Neutrophil (primary cell): Measurements from ENCODE around the gene GYPC.
"Not testable (repeated sequence)": the region's sequence is repeated elsewhere in the genome, so short reads cannot be mapped to it uniquely, and the experiment has no call there.

Source experiments
- H3K27ac ChIP-seq: fragments of 200-600 bp; sonication (generic); 2 replicates; pipeline ENCODE4 v1.5.1; 2016; ENCODE audit warnings: mild to moderate bottlenecking, moderate library complexity
- H3K27me3 ChIP-seq: fragments of 200-600 bp; sonication (generic); 2 replicates; pipeline ENCODE4 v1.6.0; 2016; ENCODE audit warnings: mild to moderate bottlenecking
- H3K36me3 ChIP-seq: fragments of 200-600 bp; sonication (generic); 2 replicates; pipeline ENCODE4 v1.5.1; 2017
- H3K4me1 ChIP-seq, 2 experiments: fragments of 200-600 bp in 1 of 2; sonication (generic) in 1 of 2; 1 replicate in 1 of 2; 2 replicates in 1 of 2; pipeline versions ENCODE4 v1.5.1 to v1.6.1; 2013 to 2016; ENCODE audit warnings: low read depth in 1 of 2, low read length in 1 of 2, mild to moderate bottlenecking in 1 of 2, moderate library complexity in 1 of 2; ENCODE audit not compliant: control insufficient read depth in 1 of 2, insufficient read depth in 1 of 2
- H3K4me3 ChIP-seq, 2 experiments: fragments of 200-600 bp in 1 of 2; sonication (generic) in 1 of 2; 1 replicate in 1 of 2; 2 replicates in 1 of 2; pipeline ENCODE4 v1.5.1; 2013 to 2016; ENCODE audit warnings: low read depth in 1 of 2, low read length in 1 of 2, mild to moderate bottlenecking in 1 of 2, moderate library complexity in 1 of 2
- H3K9me3 ChIP-seq: fragments of 200-600 bp; sonication (generic); 2 replicates; pipeline ENCODE4 v1.5.1; 2016
- CTCF ChIP-seq: fragments of 200-600 bp; sonication (generic); IDR thresholded peaks from 2 replicates; pipeline ENCODE4 v1.5.1; 2016; ENCODE audit warnings: antibody characterized with exemption

Gene GYPC

GRCh38 chr2:126707191-126707590, 51.2 kb downstream of the GYPC start:
- H3K4me1 ChIP-seq = no peaks in the 10 kb centered on the region

GRCh38 chr2:126707941-126708340, 52.0 kb downstream of the GYPC start:
- no peak for TF ChIP-seq CTCF
- no peaks in the 10 kb centered on the region for H3K36me3 ChIP-seq
- H3K27ac ChIP-seq = no peak overlapping the region
- no peaks in the 10 kb centered on the region for H3K27me3 ChIP-seq
- H3K4me3 ChIP-seq = no peak overlapping the region
- no peaks in the 10 kb centered on the region for H3K9me3 ChIP-seq
- H3K4me1 ChIP-seq = no peaks in the 10 kb centered on the region

More at GRCh38 chr2:126707191-126707590, 51.2 kb downstream of the GYPC start:
- Histone ChIP-seq H3K27me3 (no peaks in the 10 kb centered on the region), H3K36me3 (no peaks in the 10 kb centered on the region), H3K9me3 (no peaks in the 10 kb centered on the region), H3K27ac (no peak overlapping the region), H3K4me3 (no peak overlapping the region)
- TF ChIP-seq CTCF = no peak

- Histone ChIP-seq H3K4me3 (no peak overlapping the region), H3K36me3 (no peaks in the 10 kb centered on the region), H3K9me3 (no peaks in the 10 kb centered on the region), H3K27ac (no peak overlapping the region), H3K27me3 (no peaks in the 10 kb centered on the region), H3K4me1 (no peaks in the 10 kb centered on the region)
- no peak for TF ChIP-seq CTCF
These were observed 58.4 kb downstream of the GYPC start for GRCh38 chr2:126714191-126714965.

- H3K4me3 ChIP-seq = no peak overlapping the region
- H3K9me3 ChIP-seq = no peaks in the 10 kb centered on the region
- no peaks in the 10 kb centered on the region for H3K36me3 ChIP-seq
- no peak for TF ChIP-seq CTCF
- H3K27ac ChIP-seq = no peak overlapping the region
- no peaks in the 10 kb centered on the region for H3K4me1 ChIP-seq
- H3K27me3 ChIP-seq = no peaks in the 10 kb centered on the region
These were observed 59.2 kb downstream of the GYPC start for GRCh38 chr2:126715111-126715510.

- Histone ChIP-seq H3K4me3 (no peak overlapping the region), H3K36me3 (no peaks in the 10 kb centered on the region), H3K27ac (no peak overlapping the region), H3K4me1 (no peaks in the 10 kb centered on the region), H3K27me3 (no peaks in the 10 kb centered on the region), H3K9me3 (no peaks in the 10 kb centered on the region)
- no peak for TF ChIP-seq CTCF
These were observed 59.8 kb downstream of the GYPC start for GRCh38 chr2:126715576-126716406.

- not testable (repeated sequence) for H3K9me3 ChIP-seq, H3K4me1 ChIP-seq, H3K4me3 ChIP-seq, H3K27ac ChIP-seq, H3K36me3 ChIP-seq, H3K27me3 ChIP-seq
These were observed 61.3 kb downstream of the GYPC start for GRCh38 chr2:126717277-126717676.
